DND-41 (cell line): ENCODE data around the gene IL4I1.

Experiments
- CTCF ChIP-seq: IDR thresholded peaks from 2 replicates; pipeline ENCODE4 v1.5.1; 2012; ENCODE audit warnings: borderline replicate concordance, low read length, moderate library complexity, mild to moderate bottlenecking; ENCODE audit not compliant: poor library complexity, severe bottlenecking; ENCODE audit errors: extremely low read depth
- EZH2 ChIP-seq: IDR thresholded peaks from 3 replicates; pipeline ENCODE4 v1.6.1; 2012; ENCODE audit warnings: borderline replicate concordance, low read depth, mild to moderate bottlenecking, moderate library complexity, low read length, inconsistent platforms; ENCODE audit not compliant: severe bottlenecking

- no peak for TF ChIP-seq CTCF
- TF ChIP-seq EZH2, result no peak
Observed at GRCh38 chr19:49871349-49871985, 25.2 kb downstream of the IL4I1 start.
